ENCODE measurements around the gene TARBP1.

Gene TARBP1

GRCh38 chr1:234375672-234376071 lies 103.3 kb downstream of the TARBP1 start:
- no peak for DNase-seq

- DNase-seq = no peak
Measured at GRCh38 chr1:234373959-234374254, 105.1 kb downstream of the TARBP1 start.

GRCh38 chr1:234373064-234373958 lies 105.7 kb downstream of the TARBP1 start, which contains the start of gene COA6:
Gene COA6, plus strand, starts transcription at chr1:234373456. Its CDS starts 11 bp downstream, at chr1:234373467.
- peak; percentile 85 for DNase-seq

- DNase-seq = no peak
Measured at GRCh38 chr1:234372011-234372757, 106.8 kb downstream of the TARBP1 start.

GRCh38 chr1:234371414-234371813 lies 107.6 kb downstream of the TARBP1 start:
- DNase-seq = no peak

GRCh38 chr1:234369784-234370183 lies 109.2 kb downstream of the TARBP1 start:
- DNase-seq = no peak

- no peak for DNase-seq
Measured at GRCh38 chr1:234369033-234369430, 109.9 kb downstream of the TARBP1 start.

GRCh38 chr1:234368320-234369032 lies 110.5 kb downstream of the TARBP1 start:
- DNase-seq = no peak

- DNase-seq = no peak
Measured at GRCh38 chr1:234362558-234362957, 116.4 kb downstream of the TARBP1 start.

- DNase-seq = no peak
Measured at GRCh38 chr1:234361102-234361603, 117.8 kb downstream of the TARBP1 start.

GRCh38 chr1:234357831-234358230 lies 121.1 kb downstream of the TARBP1 start:
- DNase-seq = no peak

GRCh38 chr1:234356615-234357269 lies 122.2 kb downstream of the TARBP1 start:
- DNase-seq = peak; percentile 38

GRCh38 chr1:234355782-234356510 lies 123.0 kb downstream of the TARBP1 start:
- DNase-seq = no peak

- DNase-seq = no peak
Measured at GRCh38 chr1:234348964-234349363, 130.0 kb downstream of the TARBP1 start.

- no peak for DNase-seq
Measured at GRCh38 chr1:234345237-234345636, 133.7 kb downstream of the TARBP1 start.

GRCh38 chr1:234342774-234343173 lies 136.2 kb downstream of the TARBP1 start:
- DNase-seq = no peak
